NCI-H526 (cell line): ENCODE measurements around the gene HSD17B8.

Source experiments
- DNase-seq, 2 experiments: peaks; one replicate each; lab custom pipeline; 2025; lab: John Stamatoyannopoulos, UW

Gene HSD17B8

GRCh38 chr6:33204415-33205190, at the start of gene HSD17B8:
Gene HSD17B8 (plus strand): TSS chr6:33204655. CDS start chr6:33204669, 14 bp downstream.
- DNase-seq = peak; percentile 69 to 96

DNA sequence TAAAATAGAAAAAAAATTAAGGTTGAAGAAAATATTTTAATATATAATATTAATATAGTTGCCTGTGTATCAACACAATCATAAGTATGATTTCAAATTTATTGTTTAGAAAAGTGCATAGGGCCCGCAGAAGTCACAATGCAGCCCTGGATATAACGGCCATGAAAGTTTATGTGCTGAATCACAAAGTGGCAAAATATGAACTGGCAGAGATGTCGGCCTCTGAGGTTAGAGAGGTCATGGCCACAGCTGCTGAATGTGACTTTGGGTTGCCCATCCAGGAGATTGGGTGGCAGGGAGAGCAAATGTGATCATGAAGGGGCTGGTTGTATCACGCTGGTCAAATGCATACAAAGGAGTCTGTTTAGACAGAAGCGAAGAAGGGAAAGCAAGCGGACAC, 47.9 kb upstream of the HSD17B8 start:
- DNase-seq = no peak

DNA sequence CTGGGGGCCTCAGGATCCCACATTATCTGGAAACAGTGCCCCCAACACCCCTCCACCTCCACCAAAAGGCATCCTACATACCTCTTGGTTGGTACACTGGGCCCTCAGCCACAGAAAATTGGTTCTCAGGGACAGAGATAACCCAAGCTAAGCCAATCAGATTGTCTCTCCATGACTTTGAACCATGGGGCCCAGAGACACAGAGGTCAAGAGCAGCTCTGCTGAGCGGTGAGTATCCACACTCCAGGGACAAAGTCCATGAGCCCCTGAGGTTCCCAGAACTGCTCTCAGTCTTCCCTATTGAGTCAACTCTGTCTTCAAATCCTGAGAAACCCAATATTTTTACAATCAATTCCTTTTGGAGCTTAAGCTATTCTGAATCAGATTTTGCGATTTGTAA, 47.5 kb upstream of the HSD17B8 start:
- no peak for DNase-seq

DNA sequence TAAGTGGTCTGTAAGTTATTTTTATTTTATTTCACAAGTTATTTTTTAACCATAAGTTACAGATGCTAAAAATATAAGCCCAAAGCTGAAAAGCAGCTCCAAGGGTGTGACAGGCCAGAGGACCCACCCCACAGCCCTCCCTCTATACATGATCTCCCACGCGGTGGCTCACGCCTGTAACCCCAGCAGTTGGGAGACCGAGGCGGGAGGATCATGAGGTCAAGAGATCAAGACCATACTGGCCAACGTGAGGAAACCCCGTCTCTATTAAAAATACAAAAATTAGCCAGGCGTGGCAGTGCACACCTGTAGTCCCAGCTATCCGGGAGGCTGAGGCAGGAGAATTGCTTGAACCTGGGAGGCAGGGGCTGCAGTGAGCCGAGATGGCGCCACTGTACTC, 44.4 kb upstream of the HSD17B8 start:
- no peak for DNase-seq

DNA sequence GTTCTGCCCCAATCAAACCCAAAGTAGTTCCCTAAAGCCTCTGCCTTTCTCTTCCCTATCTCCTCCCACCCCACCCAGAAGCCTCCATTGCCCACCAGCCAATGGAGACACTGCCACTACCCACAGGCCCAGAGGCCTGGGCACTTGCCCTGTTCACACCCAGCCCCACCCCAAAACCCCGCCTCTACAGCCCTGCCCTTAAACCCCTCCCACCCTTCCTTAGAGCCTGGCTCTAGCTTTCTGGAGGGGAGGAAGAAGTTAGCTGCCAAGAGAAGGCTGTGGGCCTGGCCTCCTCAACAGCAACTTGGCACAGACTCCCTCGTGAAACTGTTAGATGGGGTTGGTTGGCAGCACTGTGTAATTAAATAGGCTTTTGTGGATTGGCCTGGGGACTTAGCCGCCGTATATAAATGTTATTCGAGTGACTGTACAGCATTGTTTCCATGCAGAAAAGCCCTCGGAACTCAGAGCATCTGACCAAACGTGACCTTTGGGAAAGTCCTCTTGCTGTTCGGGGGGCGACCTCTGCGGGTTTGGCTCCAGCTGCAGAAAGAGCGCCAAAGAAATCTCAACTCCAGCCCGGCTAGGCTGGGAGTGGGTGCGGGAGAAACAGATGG, 43.6 kb upstream of the HSD17B8 start:
- DNase-seq = no peak

GRCh38 chr6:33161354-33162331, 42.8 kb upstream of the HSD17B8 start:
- DNase-seq = peak; percentile 40 to 79

GRCh38 chr6:33163540-33163939, 40.9 kb upstream of the HSD17B8 start:
- DNase-seq = no peak

DNA sequence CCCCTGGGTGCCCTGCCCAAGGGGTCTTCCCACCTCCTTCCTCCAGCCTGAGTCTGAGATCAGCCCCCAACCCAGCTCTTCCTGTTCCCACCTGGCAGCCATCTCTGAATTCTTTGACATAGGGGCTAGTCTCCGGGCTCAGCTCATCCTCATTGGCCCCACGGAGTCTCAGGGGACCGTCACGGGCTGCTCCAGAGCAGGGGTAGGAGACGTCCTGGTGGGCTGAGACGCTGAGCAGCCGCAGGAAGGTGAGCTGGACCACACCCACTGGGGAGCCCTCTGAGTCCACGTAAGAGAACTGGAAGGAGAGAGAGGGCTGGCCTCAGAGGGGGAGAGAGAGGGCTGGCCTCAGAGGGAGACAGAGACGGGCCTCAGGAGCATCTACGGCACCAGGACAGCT, 40.3 kb upstream of the HSD17B8 start:
- no peak for DNase-seq

- no peak for DNase-seq
These were observed 39.6 kb upstream of the HSD17B8 start for GRCh38 chr6:33164665-33165373.

- DNase-seq = no peak
These were observed 38.7 kb upstream of the HSD17B8 start for GRCh38 chr6:33165581-33166258.

GRCh38 chr6:33166363-33166762, 38.1 kb upstream of the HSD17B8 start:
- no peak for DNase-seq

DNA sequence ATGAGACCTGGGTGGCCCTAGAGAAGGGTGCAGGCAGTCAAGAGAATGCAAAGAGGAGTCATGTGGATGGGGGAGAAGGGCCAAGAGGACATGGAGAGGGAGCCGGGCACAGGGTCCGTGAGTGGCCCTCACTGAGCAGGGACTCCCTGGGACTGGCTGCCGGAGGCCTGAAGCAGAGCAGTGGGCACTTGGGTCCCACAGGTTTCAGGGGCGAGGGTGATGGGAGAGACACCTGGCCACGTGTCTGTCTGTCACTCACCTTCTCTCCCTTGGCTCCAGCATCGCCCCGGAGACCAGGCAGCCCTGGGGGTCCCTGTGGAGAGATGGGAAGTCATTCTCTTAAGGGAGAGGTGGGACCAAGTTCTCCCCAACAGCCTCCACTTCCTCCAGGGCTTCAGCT, 37.6 kb upstream of the HSD17B8 start:
- no peak for DNase-seq

- DNase-seq = no peak
These were observed 36.8 kb upstream of the HSD17B8 start for GRCh38 chr6:33167374-33168283.

DNA sequence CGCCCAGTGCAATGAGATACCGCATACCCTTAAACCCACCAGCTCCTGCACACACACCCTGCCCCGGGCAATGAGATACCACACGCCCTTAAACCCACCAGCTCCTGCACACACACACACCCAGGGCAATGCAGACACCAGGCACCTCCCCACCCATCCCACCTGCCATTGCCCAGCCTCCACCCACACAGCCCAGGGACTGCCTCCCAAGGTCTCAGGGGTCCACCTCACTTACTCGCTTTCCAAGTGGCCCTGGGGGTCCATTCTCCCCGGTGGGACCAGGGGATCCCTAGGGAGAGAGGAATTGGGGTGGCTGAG, 36.2 kb upstream of the HSD17B8 start:
- DNase-seq = no peak

DNA sequence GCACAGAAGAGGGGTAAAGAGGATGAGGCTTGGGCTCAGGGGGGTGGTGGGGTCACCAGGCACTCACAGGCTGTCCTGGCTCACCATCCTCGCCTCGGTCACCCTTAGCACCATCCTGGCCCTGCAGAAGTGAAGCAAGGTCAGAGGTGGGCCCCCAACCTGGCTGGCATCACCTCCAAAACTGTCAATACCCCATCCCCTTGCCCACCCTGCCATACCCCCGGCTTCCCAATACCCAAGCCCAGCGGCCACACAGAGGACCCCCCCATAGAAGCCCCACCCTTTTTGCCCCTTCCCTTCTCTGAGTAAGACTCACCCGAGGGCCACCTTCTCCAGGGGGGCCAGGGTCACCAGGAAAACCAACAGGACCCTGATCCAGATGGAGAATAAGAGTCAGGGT, 35.8 kb upstream of the HSD17B8 start:
- no peak for DNase-seq

DNA sequence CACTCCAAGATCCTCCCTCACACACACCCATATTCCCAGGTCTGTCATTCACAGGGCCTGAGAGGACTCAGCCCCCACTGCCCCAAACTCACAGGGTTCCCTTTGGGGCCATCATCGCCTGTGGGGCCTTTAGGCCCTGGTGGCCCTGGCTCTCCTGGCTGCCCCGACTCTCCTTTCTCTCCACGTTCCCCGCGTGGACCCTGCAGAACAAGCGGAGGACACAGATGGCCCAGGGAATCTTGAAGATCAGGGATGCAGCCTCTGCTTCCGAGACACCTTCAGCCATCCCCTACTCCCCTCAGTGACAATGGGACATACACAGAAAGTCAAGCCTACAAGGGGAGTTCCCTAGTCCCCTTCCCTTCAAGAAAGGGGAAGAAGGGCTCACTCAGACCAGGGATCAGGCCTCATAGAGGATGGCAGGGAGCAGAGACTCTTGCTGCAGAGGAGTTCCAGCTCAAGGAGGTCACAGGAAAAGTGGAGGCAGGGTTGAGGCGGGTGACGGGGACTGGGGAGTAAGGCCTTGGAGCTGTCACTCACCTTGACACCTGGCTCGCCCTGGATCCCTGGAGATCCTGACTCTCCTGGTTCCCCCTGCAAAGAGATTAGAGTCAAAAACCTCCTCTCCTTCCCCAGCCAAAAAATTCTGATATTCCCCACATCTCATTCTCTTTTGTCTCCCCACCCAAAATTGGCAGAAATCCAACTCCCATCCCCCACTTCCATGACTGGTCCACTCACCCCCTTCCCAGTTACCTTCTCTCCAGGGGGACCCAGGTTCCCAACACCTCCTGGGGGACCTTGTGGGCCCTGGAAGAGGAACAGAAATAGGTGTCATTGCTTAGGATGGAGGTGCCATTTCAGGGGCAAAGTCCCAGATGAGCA, 34.9 kb upstream of the HSD17B8 start:
- DNase-seq = no peak

DNA sequence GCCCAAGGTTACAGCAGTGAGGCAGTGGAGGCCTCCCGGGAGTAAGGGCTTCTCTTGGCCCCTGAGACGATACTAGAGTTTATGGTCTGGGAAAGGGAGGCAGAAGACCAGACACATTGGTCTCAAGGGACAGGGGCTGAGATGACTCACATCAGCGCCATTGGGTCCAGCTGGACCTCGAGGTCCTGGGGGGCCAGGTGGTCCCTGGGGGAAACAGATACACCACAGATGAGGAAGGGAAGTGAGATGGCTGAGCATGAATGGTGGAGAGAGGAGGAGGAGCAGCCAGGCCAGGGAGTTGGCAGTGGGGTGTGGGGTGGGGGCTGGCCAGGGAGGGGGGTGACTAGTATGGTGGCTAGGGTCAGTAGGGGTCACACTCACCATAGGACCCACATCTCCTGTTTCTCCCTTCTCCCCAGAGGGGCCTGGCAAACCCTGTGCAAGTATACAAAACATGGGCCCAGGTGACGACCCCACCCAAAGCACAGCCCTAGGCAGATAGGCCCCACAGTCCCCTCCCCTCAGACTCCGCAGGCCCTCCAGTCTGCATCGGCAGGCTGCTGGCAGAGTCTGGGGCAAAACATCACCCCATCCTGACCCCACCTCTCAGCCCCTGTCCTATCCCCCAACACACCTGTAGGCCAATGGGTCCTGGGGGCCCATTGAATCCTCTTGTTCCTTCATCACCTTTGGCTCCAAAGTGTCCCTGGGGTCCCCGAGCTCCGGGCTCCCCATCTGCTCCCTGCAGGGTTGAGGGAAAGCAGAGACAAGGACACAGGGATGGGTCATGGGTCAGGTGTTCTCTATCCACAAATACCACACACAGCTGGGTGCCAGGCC, 34.1 kb upstream of the HSD17B8 start:
- DNase-seq = no peak
